Activated T-helper 17 cell treated with anti-CD3 and anti-CD28 coated beads, Interleukin-2, amount 50 U/mL, for 72 hours (primary cell): Measurements from ENCODE around the gene C1R. TPM values are rescaled to one million over a fixed set of nuclear protein-coding genes. Genes with fewer than 3 reads are reported as not detected.
A peak's percentile ranks its signal among the peaks of the same experiment; 100 is the strongest.

ENCODE experiments used
- ATAC-seq: fragments of 150-1000 bp; cut with Tn5 transposase; replicated peaks from 2 replicates; pipeline ENCODE4 v1.10.0; 2021; ENCODE audit warnings: mild to moderate bottlenecking, moderate library complexity
- H3K27ac Mint-ChIP-seq: one replicate; pipeline ENCODE4 v1.8.0; 2022; ENCODE audit warnings: mixed read lengths
- H3K27me3 Mint-ChIP-seq: one replicate; pipeline ENCODE4 v1.8.0; 2022; ENCODE audit warnings: mixed read lengths
- H3K36me3 Mint-ChIP-seq: one replicate; pipeline ENCODE4 v1.8.0; 2022; ENCODE audit warnings: low read depth, mild to moderate bottlenecking, mixed read lengths
- H3K4me1 Mint-ChIP-seq: one replicate; pipeline ENCODE4 v1.8.0; 2022; ENCODE audit warnings: mixed read lengths
- H3K4me3 Mint-ChIP-seq: one replicate; pipeline ENCODE4 v1.8.0; 2022; ENCODE audit warnings: mild to moderate bottlenecking, mixed read lengths
- H3K9me3 Mint-ChIP-seq: one replicate; pipeline ENCODE4 v1.8.0; 2022; ENCODE audit warnings: mixed read lengths
- total RNA-seq, 2 donors: library from RNA; stranded (reverse); gene quantifications; one replicate each; pipeline ENCODE4 v1.2.3, GENCODE V29; 2022

The C1R gene
- total RNA-seq, 2 donors from 2014 or later = 3.2 to 3.3 TPM

DNA sequence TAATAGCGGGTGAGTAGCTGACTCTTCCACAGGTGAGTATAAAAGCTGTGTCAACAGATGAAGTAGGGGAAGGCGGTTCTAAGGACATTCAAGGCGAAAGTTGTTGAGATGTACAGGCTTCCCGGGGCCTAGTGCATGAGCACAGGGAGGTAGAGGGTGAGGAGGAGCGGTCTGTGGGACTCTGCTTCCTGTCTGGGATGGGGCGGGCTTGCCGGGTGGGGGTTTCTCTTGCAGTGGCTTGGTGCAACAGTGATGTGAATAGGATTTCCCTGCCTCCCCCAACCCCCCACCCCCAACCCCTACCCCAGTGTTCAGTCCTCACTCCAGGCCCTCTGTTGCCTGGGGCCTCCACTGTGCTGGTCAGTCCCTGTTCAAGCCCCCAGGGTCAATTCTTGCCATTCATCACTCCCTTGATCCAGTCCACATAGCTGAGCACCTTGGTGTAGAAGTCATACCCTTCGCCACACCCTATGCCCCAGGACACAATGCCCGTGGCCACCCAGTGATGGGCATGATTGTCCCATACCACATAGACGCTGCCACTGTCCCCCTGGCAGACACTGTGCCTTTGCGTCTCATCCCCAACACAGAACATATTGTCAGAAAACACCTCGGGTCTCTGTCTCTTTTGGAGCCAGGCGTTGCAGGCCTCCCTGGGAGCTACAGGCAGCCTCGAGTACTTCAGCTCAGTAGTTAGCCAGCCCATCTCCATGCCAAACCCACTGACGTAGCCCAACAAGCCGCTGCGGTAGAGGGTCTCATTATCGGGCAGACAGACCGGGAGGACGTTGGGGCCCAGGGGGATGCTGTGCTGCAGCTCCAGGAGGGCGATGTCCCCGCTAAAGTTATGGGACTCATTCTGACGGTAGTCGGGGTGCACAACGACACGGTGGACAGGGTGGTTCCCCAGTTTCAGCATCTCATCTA is 4.0 kb upstream of the C1R start:
- Mint-ChIP-seq H3K27me3 (no peaks in the 10 kb centered on the region), H3K36me3 (peaks cover 30% of the 10 kb centered on the region), H3K4me3 (no peak overlapping the region), H3K9me3 (no peaks in the 10 kb centered on the region), H3K27ac (no peak overlapping the region), H3K4me1 (no peaks in the 10 kb centered on the region)
- no peak for ATAC-seq

DNA sequence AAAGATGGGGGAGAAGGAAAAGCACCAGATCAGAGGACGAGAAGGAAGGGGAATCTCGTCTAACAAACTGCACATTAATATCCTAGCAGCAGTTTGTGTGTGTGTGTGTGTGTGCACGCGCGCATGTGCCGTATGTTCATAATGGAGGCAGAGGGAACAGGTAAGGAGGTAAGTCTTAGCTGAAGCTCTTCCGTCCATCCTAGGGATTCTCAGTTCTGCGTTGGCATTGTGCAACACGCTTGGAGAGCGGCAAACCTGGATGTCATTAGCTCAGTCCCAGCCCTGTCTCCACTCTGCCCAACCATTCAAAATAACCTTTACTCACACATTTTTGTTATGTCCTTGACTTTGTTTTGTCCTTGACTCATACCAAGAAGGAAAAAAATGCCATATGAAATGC is 1.6 kb upstream of the C1R start:
- no peaks in the 10 kb centered on the region for H3K4me1 Mint-ChIP-seq
- peaks cover 5% of the 10 kb centered on the region for H3K27me3 Mint-ChIP-seq
- no peaks in the 10 kb centered on the region for H3K9me3 Mint-ChIP-seq
- H3K36me3 Mint-ChIP-seq = peaks cover 13% of the 10 kb centered on the region
- H3K27ac Mint-ChIP-seq = no peak overlapping the region
- no peak for ATAC-seq
- no peak overlapping the region for H3K4me3 Mint-ChIP-seq

DNA sequence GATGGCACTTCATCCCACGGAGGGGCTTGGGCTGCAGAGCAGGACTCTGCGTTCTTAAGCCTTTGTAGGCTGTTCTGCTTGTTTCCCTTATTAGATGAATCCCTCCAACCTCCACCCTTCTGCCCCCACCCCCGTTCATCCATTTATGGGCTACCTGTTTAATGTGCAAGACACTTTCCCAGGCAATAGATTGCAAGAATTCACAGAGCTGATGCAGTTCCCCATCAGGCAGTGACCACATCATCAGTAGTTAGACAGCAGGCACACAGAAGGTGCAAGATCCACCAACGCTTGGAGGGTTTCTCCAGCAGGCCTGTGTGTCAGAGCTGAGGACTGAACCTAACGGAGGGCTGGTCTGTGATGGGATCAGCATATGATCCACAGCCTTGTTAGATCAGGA is 1.2 kb upstream of the C1R start:
- Mint-ChIP-seq H3K36me3 (peaks cover 9% of the 10 kb centered on the region), H3K4me1 (no peaks in the 10 kb centered on the region), H3K4me3 (no peak overlapping the region), H3K27ac (no peak overlapping the region), H3K9me3 (no peaks in the 10 kb centered on the region), H3K27me3 (peaks cover 5% of the 10 kb centered on the region)
- no peak for ATAC-seq

DNA sequence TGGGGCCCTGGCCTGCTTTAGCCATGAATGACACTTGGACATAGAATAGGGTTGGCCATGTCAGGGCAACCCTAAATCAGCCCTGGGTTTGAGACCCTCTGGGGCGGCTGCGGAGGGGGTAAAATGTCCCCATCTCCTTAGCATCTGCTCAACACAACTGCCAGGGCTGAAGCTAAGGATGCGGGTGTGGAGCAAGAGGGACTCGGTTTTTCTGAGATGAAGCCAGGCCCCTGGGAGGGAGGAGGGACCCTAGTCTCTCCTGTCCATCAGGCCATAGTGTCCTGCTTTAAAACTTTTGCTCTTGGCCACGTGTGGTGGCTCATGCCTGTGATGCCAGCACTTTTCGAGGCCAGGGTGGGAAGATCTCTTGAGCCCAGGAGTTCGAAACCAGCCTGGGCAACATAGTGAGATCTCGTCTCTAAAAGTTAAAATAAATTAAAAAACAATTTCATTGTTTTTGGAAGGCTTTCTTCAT is 778 bp upstream of the C1R start:
- Mint-ChIP-seq H3K36me3 (peaks cover 4% of the 10 kb centered on the region), H3K9me3 (no peaks in the 10 kb centered on the region), H3K4me3 (peak overlapping the region; percentile 84), H3K27ac (no peak overlapping the region), H3K27me3 (peaks cover 5% of the 10 kb centered on the region), H3K4me1 (no peaks in the 10 kb centered on the region)
- ATAC-seq = no peak

DNA sequence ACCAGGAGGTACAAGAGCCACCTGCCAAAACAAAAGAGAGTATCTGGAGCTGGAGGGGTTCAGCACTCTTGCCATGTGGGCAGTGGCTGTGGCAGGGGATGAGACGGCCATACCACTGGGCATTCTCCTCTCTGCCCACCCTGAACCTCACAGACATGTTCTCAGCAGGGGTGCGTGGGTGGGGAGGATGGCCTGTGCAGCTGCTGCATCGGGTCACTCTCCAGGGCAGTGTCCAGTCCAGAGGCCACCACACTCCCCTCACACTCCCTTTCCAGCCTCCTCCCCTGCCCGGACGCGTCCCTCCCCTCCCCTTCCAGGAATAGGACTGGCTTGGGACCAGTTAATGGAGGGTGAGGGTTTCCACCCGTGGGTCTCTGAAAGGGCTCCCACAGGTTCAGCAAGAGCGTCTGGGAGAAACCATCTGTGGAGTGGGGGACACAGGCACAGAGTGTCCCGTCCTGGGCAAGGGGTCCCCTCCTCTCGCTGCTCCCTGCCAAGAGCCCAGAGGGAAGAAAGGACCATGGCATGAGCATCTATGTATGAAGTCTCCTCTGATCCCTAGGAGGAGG is 501 bp downstream of the C1R start:
- no peak for ATAC-seq
- peak overlapping the region; percentile 79 for H3K27ac Mint-ChIP-seq
- no peaks in the 10 kb centered on the region for H3K36me3 Mint-ChIP-seq
- peaks cover 5% of the 10 kb centered on the region for H3K27me3 Mint-ChIP-seq
- peak overlapping the region; percentile 84 for H3K4me3 Mint-ChIP-seq
- H3K4me1 Mint-ChIP-seq = no peaks in the 10 kb centered on the region
- no peaks in the 10 kb centered on the region for H3K9me3 Mint-ChIP-seq

DNA sequence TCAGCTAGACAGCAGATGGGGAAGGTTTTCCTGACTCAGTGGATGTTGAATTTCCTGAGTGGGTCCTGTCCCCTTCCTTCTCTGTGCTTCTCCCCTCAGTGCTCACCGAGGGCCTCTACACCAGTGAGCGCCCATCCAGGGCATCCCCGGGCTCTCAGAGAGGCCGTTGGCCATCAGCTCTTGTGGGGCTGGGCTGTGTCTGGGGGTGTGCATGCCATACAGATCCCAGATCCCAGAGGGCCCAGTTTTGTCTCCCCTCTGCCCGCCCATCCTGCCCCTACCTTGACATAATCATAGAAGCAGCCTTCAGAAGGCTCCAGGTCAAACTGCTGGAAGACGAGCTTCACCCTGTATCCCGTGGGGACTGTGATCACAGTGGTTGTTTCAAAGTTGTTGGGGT is 1.1 kb downstream of the C1R start:
- no peaks in the 10 kb centered on the region for H3K9me3 Mint-ChIP-seq
- no peaks in the 10 kb centered on the region for H3K36me3 Mint-ChIP-seq
- no peak for ATAC-seq
- peak overlapping the region; percentile 84 for H3K4me3 Mint-ChIP-seq
- H3K27me3 Mint-ChIP-seq = peaks cover 5% of the 10 kb centered on the region
- no peak overlapping the region for H3K27ac Mint-ChIP-seq
- H3K4me1 Mint-ChIP-seq = no peaks in the 10 kb centered on the region

DNA sequence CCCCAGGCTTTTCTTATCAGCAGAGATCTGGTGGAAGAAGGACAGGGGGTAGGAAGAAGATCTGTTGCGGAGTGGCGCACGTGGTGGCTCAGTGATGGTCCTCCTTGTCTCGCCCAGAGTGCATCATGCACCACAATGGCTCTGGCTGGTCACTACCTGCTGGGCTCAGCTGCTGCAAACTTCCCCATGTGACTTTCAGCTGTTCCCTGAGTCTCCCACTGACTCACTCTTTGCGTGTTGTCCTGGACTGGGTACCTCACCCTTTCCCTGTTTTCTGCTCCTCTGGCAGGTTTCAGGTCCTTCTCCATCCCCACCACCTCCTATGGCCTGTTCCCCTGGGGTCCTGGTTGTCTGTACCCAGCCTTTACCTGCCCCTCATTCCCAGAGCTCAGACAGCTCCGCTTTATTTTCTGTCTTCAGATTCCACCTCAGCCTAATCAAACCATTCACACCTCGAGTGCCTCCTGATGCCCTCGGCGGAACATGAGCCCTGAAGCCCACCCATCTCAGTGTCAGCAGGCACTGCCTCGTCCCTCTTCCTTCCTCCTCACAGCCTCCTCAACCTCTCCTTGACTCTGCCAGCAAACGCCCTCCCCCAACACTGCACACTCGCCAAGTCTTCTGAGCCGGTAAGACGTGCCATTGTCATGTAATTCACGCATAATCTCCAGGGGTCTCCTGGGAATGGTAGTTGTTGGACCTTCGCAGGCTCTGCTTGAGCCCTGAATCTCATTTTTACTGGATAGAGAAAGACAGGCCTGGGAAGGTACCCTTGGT is 1.8 kb downstream of the C1R start:
- peak overlapping the region; percentile 20 for H3K27ac Mint-ChIP-seq
- H3K4me3 Mint-ChIP-seq = no peak overlapping the region
- ATAC-seq = no peak
- no peaks in the 10 kb centered on the region for H3K9me3 Mint-ChIP-seq
- peaks cover 5% of the 10 kb centered on the region for H3K27me3 Mint-ChIP-seq
- H3K36me3 Mint-ChIP-seq = no peaks in the 10 kb centered on the region
- no peaks in the 10 kb centered on the region for H3K4me1 Mint-ChIP-seq

DNA sequence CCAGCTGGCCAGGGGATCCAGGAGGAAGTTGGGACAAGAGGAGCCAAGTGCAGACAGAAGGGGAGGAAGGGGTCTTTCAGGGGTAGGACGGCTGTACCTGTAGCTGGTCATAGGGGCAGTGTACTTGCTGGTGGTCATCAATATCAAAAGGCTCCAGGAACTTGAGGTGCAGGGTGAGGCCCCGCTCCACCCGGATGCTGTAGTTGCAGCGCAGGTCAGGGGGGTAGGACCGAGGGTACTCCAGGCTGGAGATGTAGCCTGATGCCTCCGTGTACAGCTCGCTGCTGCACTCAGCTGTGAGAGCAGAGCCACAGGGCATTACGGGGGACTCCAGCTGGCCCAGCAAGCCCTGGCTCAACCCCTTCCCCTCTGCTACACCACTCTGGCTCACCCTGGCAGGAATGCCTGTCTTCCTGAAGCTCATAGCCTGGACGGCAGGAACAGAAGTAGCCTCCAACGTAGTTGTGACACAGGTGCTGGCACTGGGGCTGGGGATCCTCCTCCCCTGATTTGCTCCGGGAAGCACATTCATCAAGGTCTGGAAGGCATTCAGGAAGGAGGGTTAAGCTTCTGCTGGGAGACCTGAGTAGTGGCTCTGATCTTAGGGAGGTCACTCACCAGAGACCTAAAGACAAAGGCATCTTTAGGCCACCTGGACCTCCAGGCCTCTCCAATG is 2.9 kb downstream of the C1R start:
- H3K9me3 Mint-ChIP-seq = no peaks in the 10 kb centered on the region
- H3K36me3 Mint-ChIP-seq = no peaks in the 10 kb centered on the region
- H3K4me1 Mint-ChIP-seq = no peaks in the 10 kb centered on the region
- H3K27me3 Mint-ChIP-seq = peaks cover 5% of the 10 kb centered on the region
- no peak for ATAC-seq
- H3K27ac Mint-ChIP-seq = no peak overlapping the region
- no peak overlapping the region for H3K4me3 Mint-ChIP-seq

DNA sequence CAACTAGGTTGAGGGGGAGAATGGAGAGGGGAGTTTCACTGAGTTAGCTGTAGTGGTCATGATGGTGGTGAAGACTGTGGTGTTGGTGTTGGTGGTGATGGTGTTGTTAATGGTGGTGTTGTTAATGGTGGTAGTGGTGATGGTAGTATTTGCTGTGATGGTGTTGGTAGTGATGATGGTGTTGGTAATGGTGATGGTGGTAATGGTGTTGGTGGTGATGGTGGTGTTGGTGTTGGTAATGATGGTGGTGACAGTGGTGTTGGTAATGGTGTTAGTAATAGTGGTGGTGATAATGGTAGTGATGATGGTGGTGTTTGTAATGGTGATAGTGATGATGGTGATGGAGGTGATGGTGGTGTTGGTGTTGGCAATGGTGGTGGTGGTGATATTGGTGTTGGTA is 9.1 kb downstream of the C1R start:
- ATAC-seq = no peak
- no peak overlapping the region for H3K27ac Mint-ChIP-seq
- no peaks in the 10 kb centered on the region for H3K4me1 Mint-ChIP-seq
- no peak overlapping the region for H3K4me3 Mint-ChIP-seq
- H3K9me3 Mint-ChIP-seq = no peaks in the 10 kb centered on the region
- no peaks in the 10 kb centered on the region for H3K36me3 Mint-ChIP-seq
- H3K27me3 Mint-ChIP-seq = no peaks in the 10 kb centered on the region

DNA sequence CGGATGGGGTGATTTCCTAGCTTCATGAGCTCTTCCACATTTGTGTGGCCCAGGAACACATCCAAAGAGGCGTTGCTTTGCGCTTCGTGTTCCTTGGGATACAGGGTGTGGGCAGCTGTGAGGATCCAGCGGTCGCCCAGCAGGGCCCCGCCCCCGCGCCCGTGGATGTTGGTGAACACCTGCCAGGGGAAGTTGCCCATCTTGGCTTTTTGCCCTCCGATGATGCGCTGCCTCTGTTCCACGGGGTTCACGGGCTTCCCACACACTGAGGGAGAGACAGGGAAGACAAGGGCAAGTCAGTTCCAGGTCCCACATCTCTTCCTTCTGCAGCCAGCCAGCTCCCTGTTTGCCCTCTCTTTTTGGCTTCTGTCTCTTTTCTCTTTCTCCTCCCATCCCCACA is 11.2 kb downstream of the C1R start:
- H3K4me1 Mint-ChIP-seq = peaks cover 3% of the 10 kb centered on the region
- no peak overlapping the region for H3K4me3 Mint-ChIP-seq
- no peak overlapping the region for H3K27ac Mint-ChIP-seq
- H3K9me3 Mint-ChIP-seq = no peaks in the 10 kb centered on the region
- no peaks in the 10 kb centered on the region for H3K27me3 Mint-ChIP-seq
- no peak for ATAC-seq
- H3K36me3 Mint-ChIP-seq = no peaks in the 10 kb centered on the region

DNA sequence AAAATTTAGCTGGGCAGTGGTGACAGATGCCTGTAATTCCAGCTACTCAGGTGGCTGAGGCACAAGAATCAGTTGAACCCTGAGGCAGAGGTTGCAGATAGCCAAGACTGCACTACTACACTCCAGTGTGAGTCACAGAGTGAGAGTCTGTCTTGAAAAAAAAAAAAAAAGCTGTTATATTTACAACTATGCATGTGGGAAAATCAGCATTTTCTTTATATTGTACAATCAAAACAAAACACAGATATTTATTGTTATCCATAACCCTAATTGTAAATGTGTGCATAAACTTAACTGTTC is 12.5 kb downstream of the C1R start:
- peaks cover 9% of the 10 kb centered on the region for H3K4me1 Mint-ChIP-seq

DNA sequence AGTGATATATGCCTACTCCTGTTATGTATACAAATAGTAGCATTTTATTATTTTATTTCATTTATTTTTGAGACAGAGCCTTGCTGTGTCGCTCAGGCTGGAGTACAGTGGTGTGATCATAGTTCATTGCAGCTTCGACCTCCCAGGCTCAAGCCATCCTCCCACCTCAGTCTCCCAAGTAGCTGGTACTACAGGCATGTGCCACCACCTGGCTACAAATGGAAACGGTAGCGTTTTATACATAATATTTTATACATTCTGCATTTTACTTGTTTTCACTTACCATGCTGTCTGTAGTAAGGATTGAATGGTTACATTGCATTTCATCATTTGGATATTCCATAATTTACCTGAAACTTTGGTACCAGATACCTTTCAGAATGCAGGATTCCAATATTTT is 14.1 kb downstream of the C1R start:
- Mint-ChIP-seq H3K9me3 (no peaks in the 10 kb centered on the region), H3K4me1 (peaks cover 9% of the 10 kb centered on the region), H3K36me3 (no peaks in the 10 kb centered on the region), H3K27ac (no peak overlapping the region), H3K4me3 (no peak overlapping the region), H3K27me3 (no peaks in the 10 kb centered on the region)
- no peak for ATAC-seq

More for the DNA sequence above, 12.5 kb downstream of the C1R start:
- no peak overlapping the region for H3K4me3 Mint-ChIP-seq
- no peaks in the 10 kb centered on the region for H3K27me3 Mint-ChIP-seq
- no peaks in the 10 kb centered on the region for H3K36me3 Mint-ChIP-seq
- no peaks in the 10 kb centered on the region for H3K9me3 Mint-ChIP-seq
- H3K27ac Mint-ChIP-seq = no peak overlapping the region
- no peak for ATAC-seq

DNA sequence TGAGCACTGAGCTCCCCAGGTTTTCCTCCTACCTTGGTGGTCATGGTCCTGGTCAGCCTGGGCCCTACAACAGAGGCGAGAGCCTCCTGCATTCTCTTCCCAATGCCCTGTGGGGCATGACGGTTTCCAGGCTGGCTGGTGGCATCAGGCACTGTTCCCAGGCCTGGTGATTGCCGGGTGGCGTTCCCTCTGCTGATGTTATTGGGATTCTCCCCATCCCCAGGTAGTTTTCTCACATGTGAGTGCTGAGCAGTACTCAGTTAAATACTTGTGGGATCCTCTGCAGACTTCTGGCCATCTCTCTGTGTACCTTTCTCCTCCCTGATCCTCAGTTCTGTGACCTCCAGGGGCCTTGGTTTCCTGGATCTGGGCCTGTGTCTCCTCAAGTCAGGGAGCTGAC is 15.8 kb downstream of the C1R start:
- Mint-ChIP-seq H3K27ac (no peak overlapping the region), H3K27me3 (peaks cover 4% of the 10 kb centered on the region), H3K4me3 (no peak overlapping the region), H3K9me3 (no peaks in the 10 kb centered on the region), H3K36me3 (no peaks in the 10 kb centered on the region), H3K4me1 (peaks cover 9% of the 10 kb centered on the region)
- ATAC-seq = no peak

DNA sequence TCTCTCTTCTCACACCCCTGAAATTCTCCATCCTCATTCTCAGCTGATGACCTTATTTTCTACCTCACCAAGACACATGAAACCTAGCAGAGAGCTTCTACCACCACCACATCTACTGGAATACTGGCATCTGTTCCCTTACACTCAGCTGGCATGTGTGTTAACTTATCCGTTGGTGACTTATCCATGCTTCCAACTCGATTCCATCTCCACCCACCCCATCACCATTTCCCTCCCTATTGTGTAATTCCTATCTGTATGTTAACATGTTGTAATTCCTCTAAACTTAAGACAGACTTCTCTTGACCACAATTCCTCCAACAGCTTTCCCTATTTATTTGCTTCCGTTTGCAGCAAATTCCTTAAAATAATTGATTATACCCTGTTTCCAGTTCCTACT is 16.3 kb downstream of the C1R start:
- H3K4me3 Mint-ChIP-seq = no peak overlapping the region
- H3K27ac Mint-ChIP-seq = peak overlapping the region; percentile 20
- peaks cover 9% of the 10 kb centered on the region for H3K4me1 Mint-ChIP-seq
- no peak for ATAC-seq
- no peaks in the 10 kb centered on the region for H3K36me3 Mint-ChIP-seq
- H3K27me3 Mint-ChIP-seq = peaks cover 4% of the 10 kb centered on the region
- no peaks in the 10 kb centered on the region for H3K9me3 Mint-ChIP-seq
